MCF 10A (cell line): Measurements from ENCODE around the gene ABCF2. TPM values are rescaled to one million over a fixed set of nuclear protein-coding genes. Genes with fewer than 3 reads are reported as not detected.

ENCODE experiments used
- BruUV-seq: library from RNA; stranded (reverse); fragments of 400-500 nt; replicated peaks from 2 replicates; lab custom pipeline; 2021; lab: Mats Ljungman, UMichigan
- CTCF ChIA-PET: fragments of 300-600 bp; sonication (Branson Sonifier 250); formaldehyde crosslinking; extraction: SDS; loops from one replicate; lab custom pipeline; 2021; ENCODE audit warnings: antibody characterized with exemption, inconsistent platforms; lab: Yijun Ruan, JAX
- POLR2A ChIA-PET: fragments of 300-600, 350-650 bp; sonication (Branson Sonifier 250); formaldehyde crosslinking; extraction: SDS; loops from one replicate; lab custom pipeline; 2020; ENCODE audit warnings: antibody characterized with exemption, inconsistent platforms; lab: Yijun Ruan, JAX
- DNase-seq: peaks from one replicate; pipeline ENCODE4 v3.0.0-alpha.2; 2018; ENCODE audit not compliant: unreplicated experiment
- H3K27ac Mint-ChIP-seq: one replicate; pipeline ENCODE4 v1.8.0; 2022; ENCODE audit warnings: mild to moderate bottlenecking, low read depth, mixed read lengths; ENCODE audit not compliant: unreplicated experiment
- H3K27me3 Mint-ChIP-seq: one replicate; pipeline ENCODE4 v1.8.0; 2022; ENCODE audit warnings: mixed read lengths; ENCODE audit not compliant: insufficient read depth, unreplicated experiment
- H3K36me3 Mint-ChIP-seq: one replicate; pipeline ENCODE4 v1.8.0; 2022; ENCODE audit warnings: mild to moderate bottlenecking, moderate library complexity, mixed read lengths; ENCODE audit not compliant: insufficient read depth, unreplicated experiment
- H3K4me1 Mint-ChIP-seq: one replicate; pipeline ENCODE4 v1.8.0; 2022; ENCODE audit warnings: mixed read lengths; ENCODE audit not compliant: insufficient read depth, unreplicated experiment
- H3K4me3 Mint-ChIP-seq: one replicate; pipeline ENCODE4 v1.8.0; 2022; ENCODE audit warnings: mild to moderate bottlenecking, moderate library complexity, mixed read lengths; ENCODE audit not compliant: unreplicated experiment
- H3K9me3 Mint-ChIP-seq: one replicate; pipeline ENCODE4 v1.8.0; 2022; ENCODE audit warnings: mixed read lengths; ENCODE audit not compliant: unreplicated experiment
- intact Hi-C: fragments of 100-400 bp; cut with micrococcal nuclease; formaldehyde crosslinking; loops from 2 replicates; pipeline ENCODE4 v1.14.1; 2022
- total RNA-seq: library from RNA; stranded (reverse); gene quantifications from 2 replicates; pipeline ENCODE4 v1.2.3, GENCODE V29; 2022
- TF ChIP-seq, protein P1 (sequence below): fragments of 200-600 bp; IDR thresholded peaks from one replicate; pipeline ENCODE4 v1.8.0; 2022; ENCODE audit warnings: antibody characterized with exemption, mild to moderate bottlenecking; ENCODE audit not compliant: unreplicated experiment

ABCF2 gene
- total RNA-seq, 1 experiment from 2014 or later, result 72.4 TPM

DNA sequence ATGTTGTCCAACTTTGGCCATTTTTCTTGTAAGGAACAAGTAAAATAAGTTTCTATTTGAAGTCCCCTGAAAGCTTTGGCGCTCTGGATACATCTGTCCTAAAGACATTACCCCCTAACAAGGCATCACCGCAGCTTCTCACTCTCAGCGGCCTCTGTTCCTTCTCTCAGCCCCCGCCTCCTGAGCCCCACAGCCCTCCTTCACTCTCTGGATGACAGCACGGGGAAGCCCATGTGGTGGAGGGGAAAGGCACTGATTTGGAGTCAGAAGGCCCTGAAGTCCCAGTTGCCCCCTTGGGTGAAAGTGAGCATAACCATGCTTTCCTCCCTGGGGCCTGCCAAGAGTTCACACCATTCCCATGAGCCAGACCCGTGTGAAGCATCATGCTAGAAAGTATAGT, 21.3 kb downstream of the ABCF2 start:
- TF ChIP-seq, protein P1, sequence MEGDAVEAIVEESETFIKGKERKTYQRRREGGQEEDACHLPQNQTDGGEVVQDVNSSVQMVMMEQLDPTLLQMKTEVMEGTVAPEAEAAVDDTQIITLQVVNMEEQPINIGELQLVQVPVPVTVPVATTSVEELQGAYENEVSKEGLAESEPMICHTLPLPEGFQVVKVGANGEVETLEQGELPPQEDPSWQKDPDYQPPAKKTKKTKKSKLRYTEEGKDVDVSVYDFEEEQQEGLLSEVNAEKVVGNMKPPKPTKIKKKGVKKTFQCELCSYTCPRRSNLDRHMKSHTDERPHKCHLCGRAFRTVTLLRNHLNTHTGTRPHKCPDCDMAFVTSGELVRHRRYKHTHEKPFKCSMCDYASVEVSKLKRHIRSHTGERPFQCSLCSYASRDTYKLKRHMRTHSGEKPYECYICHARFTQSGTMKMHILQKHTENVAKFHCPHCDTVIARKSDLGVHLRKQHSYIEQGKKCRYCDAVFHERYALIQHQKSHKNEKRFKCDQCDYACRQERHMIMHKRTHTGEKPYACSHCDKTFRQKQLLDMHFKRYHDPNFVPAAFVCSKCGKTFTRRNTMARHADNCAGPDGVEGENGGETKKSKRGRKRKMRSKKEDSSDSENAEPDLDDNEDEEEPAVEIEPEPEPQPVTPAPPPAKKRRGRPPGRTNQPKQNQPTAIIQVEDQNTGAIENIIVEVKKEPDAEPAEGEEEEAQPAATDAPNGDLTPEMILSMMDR, result no peak
- no TSS peak for BruUV-seq
- Mint-ChIP-seq H3K4me1 (peaks cover 6% of the 10 kb centered on the region), H3K9me3 (no peaks in the 10 kb centered on the region), H3K27me3 (peaks cover 55% of the 10 kb centered on the region), H3K36me3 (no peaks in the 10 kb centered on the region), H3K27ac (no peak overlapping the region), H3K4me3 (no peak overlapping the region)
- intact Hi-C loops, result no loop called here
- ChIA-PET POLR2A (interaction anchor here (1.6 kb wide), 1 partner anchor 8 kb away, joined by 4 read pairs; no protein-coding TSS in a partner anchor), CTCF (no interaction called here)
- DNase-seq, result no peak

- CTCF ChIA-PET, result interaction anchor here (0.6 to 0.9 kb wide), 2 partner anchors 32 to 47 kb away, joined by 3 read pairs; no protein-coding TSS in a partner anchor
- Mint-ChIP-seq H3K27me3 (peaks cover 56% of the 10 kb centered on the region), H3K4me3 (no peak overlapping the region)
Observed at GRCh38 chr7:151204383-151205032, 22.5 kb downstream of the ABCF2 start.

GRCh38 chr7:151202836-151203235, 24.2 kb downstream of the ABCF2 start:
- Mint-ChIP-seq H3K4me1 (peaks cover 6% of the 10 kb centered on the region), H3K9me3 (no peaks in the 10 kb centered on the region)
- intact Hi-C loops, result no loop called here

More at GRCh38 chr7:151204383-151205032, 22.5 kb downstream of the ABCF2 start:
- H3K4me1 Mint-ChIP-seq, result peaks cover 6% of the 10 kb centered on the region
- TF ChIP-seq, protein P1, result no peak
- H3K9me3 Mint-ChIP-seq, result no peaks in the 10 kb centered on the region
- no TSS peak for BruUV-seq
- intact Hi-C loops, result no loop called here
- no peak overlapping the region for H3K27ac Mint-ChIP-seq
- H3K36me3 Mint-ChIP-seq, result no peaks in the 10 kb centered on the region
- POLR2A ChIA-PET, result interaction anchor here (1.6 kb wide), 1 partner anchor 9 kb away, joined by 4 read pairs; no protein-coding TSS in a partner anchor
- DNase-seq, result no peak

DNA sequence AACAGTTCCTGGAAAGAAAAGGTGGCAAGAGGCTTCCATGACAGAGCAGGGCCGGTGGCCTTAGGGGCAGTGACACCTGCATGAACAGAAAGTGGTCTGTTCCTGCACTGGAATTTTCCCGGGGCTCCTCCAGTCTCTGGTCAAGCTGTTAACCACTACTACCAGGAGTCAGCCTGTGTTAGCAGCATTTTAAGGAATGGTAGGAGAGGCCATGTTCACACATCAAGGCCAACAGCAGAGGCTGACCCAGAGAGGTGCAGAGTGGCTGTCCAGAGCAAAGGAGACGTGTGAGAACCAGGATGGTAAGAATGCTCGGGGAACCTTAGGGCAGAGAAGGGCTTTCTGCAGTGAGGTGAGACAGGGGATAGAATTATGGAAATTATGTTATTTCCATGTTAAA, 25.3 kb downstream of the ABCF2 start:
- Mint-ChIP-seq H3K9me3 (no peaks in the 10 kb centered on the region), H3K27me3 (peaks cover 56% of the 10 kb centered on the region), H3K4me3 (no peak overlapping the region), H3K27ac (no peak overlapping the region), H3K36me3 (no peaks in the 10 kb centered on the region), H3K4me1 (peaks cover 2% of the 10 kb centered on the region)
- no TSS peak for BruUV-seq
- intact Hi-C loops, result no loop called here
- ChIA-PET POLR2A (no interaction called here), CTCF (no interaction called here)
- no peak for DNase-seq
- TF ChIP-seq, protein P1, result no peak

More at GRCh38 chr7:151202836-151203235, 24.2 kb downstream of the ABCF2 start:
- TF ChIP-seq, protein P1, result no peak
- no peak overlapping the region for H3K27ac Mint-ChIP-seq
- no peaks in the 10 kb centered on the region for H3K36me3 Mint-ChIP-seq
- H3K27me3 Mint-ChIP-seq, result peaks cover 56% of the 10 kb centered on the region
- CTCF ChIA-PET, result no interaction called here
- POLR2A ChIA-PET, result no interaction called here
- H3K4me3 Mint-ChIP-seq, result no peak overlapping the region
- DNase-seq, result no peak
- no TSS peak for BruUV-seq
